Lung (tissue), 12 donors: ENCODE data around the gene GABRR1. TPM values are rescaled to one million over a fixed set of nuclear protein-coding genes. Genes with fewer than 3 reads are reported as not detected.
A peak's percentile ranks its signal among the peaks of the same experiment; 100 is the strongest.
"Not testable (repeated sequence)": the region's sequence is repeated elsewhere in the genome, so short reads cannot be mapped to it uniquely, and the experiment has no call there.

Experiments
- ATAC-seq: fragments of 200-7000 bp; cut with Tn5 transposase; one replicate; pipeline ENCODE4 v1.9.1; 2020; ENCODE audit warnings: moderate number of reproducible peaks; ENCODE audit not compliant: insufficient read depth, low FRiP score
- DNase-seq, 3 donors: peaks; one replicate each; pipeline ENCODE4 v3.0.0-alpha.2; 2013 to 2017
- H3K27ac ChIP-seq, 2 donors: one replicate each; pipeline ENCODE4 v1.5.1; 2013; ENCODE audit warnings: mild to moderate bottlenecking in 2 of 2, moderate library complexity in 2 of 2, control low read depth in 1 of 2, inconsistent platforms in 1 of 2, low read depth in 1 of 2, low read length in 1 of 2
- H3K27me3 ChIP-seq, 3 donors: one replicate each; pipeline ENCODE4 v1.5.1; 2013; ENCODE audit warnings: low read length in 2 of 3; ENCODE audit not compliant: control insufficient read depth in 3 of 3, insufficient read depth in 3 of 3
- H3K36me3 ChIP-seq, 4 donors: one replicate each; pipeline ENCODE4 v1.5.1; 2013; ENCODE audit warnings: low read length in 4 of 4, mild to moderate bottlenecking in 1 of 4, moderate library complexity in 1 of 4; ENCODE audit not compliant: control insufficient read depth in 4 of 4, insufficient read depth in 4 of 4
- H3K4me1 ChIP-seq, 5 donors: one replicate each; pipeline ENCODE4 v1.5.1; 2013; ENCODE audit warnings: low read length in 5 of 5, mild to moderate bottlenecking in 2 of 5, moderate library complexity in 1 of 5; ENCODE audit not compliant: control insufficient read depth in 5 of 5, insufficient read depth in 5 of 5
- H3K4me3 ChIP-seq: one replicate; pipeline ENCODE4 v1.5.1; 2013; ENCODE audit warnings: mild to moderate bottlenecking, control low read depth, moderate library complexity
- H3K9ac ChIP-seq, 2 donors: one replicate each; pipeline ENCODE4 v1.5.1; 2013; ENCODE audit warnings: low read length in 2 of 2, control low read depth in 1 of 2; ENCODE audit not compliant: insufficient read depth in 1 of 2
- H3K9me3 ChIP-seq, 4 donors: one replicate each; pipeline ENCODE4 v1.5.1; 2013; ENCODE audit warnings: low read length in 3 of 4, mild to moderate bottlenecking in 1 of 4, moderate library complexity in 1 of 4; ENCODE audit not compliant: control insufficient read depth in 4 of 4, insufficient read depth in 3 of 4
- CTCF ChIP-seq: IDR thresholded peaks from 2 replicates; pipeline ENCODE4 v1.5.1; 2012; ENCODE audit warnings: mild to moderate bottlenecking; ENCODE audit errors: control extremely low read depth, extremely low read depth
- WGBS, 2 donors: extraction: QIAGEN DNeasy Blood & Tissue Kit; methylation state at CpG; one replicate each; pipeline ENCODE4 v1.1.7; 2013; 5-methylcytosine and 5-hydroxymethylcytosine counted together
- polyA plus RNA-seq, 2 donors: library from polyadenylated mRNA; stranded (reverse); fragments of 200-250 nt; gene quantifications; one replicate each; pipeline ENCODE4 v1.2.1, GENCODE V29; 2013
- total RNA-seq, 2 donors: library from RNA; depleted of rRNA in 1 of 2; stranded (reverse); fragments of >200 nt in 1 of 2; gene quantifications; one replicate each; pipeline ENCODE4 v1.2.1, GENCODE V29; 2014 to 2021
- donor health status: control.
- donor health status: control.
- donor health status: Bipolar disorder and iron deficiency.
- donor health status: healthy.
- donor health status: DM: yes; HTN: yes; CAD: no.

Gene GABRR1
- total and polyA plus RNA-seq, 4 donors = not detected

- ATAC-seq = no peak
- DNase-seq = peak; percentile 39 to 82 (median 77)
- whole genome bisulfite sequencing, 2 donors = 9 to 12% methylated on average over 3 of the region's 3 CpGs
These were observed 25.6 kb upstream of the GABRR1 start for GRCh38 chr6:89242574-89243330.

GRCh38 chr6:89239338-89239737, 22.2 kb upstream of the GABRR1 start:
- Histone ChIP-seq H3K4me3 (no peak overlapping the region), H3K27ac (no peak overlapping the region), H3K9ac (no peak overlapping the region), H3K4me1 (no peaks in the 10 kb centered on the region), H3K9me3 (no peaks in the 10 kb centered on the region), H3K36me3 (no peaks in the 10 kb centered on the region), H3K27me3 (peaks cover 0 to 4% (median 0%) of the 10 kb centered on the region in 3 donors)
- WGBS, 2 donors = 49 to 51% methylated on average over 3 of the region's 3 CpGs
- no peak for DNase-seq
- no peak for TF ChIP-seq CTCF
- no peak for ATAC-seq

More at GRCh38 chr6:89242574-89243330, 25.6 kb upstream of the GABRR1 start:
- no peaks in the 10 kb centered on the region for H3K36me3 ChIP-seq
- peaks cover 0 to 4% (median 0%) of the 10 kb centered on the region in 3 donors for H3K27me3 ChIP-seq
- TF ChIP-seq CTCF = peak; percentile 22
- no peaks in the 10 kb centered on the region for H3K4me1 ChIP-seq
- no peak overlapping the region for H3K4me3 ChIP-seq
- H3K9ac ChIP-seq = no peak overlapping the region
- no peaks in the 10 kb centered on the region for H3K9me3 ChIP-seq
- no peak overlapping the region for H3K27ac ChIP-seq

- H3K36me3 ChIP-seq = no peaks in the 10 kb centered on the region
- H3K27ac ChIP-seq = no peak overlapping the region
- no peak for ATAC-seq
- H3K9ac ChIP-seq = no peak overlapping the region
- no peak overlapping the region for H3K4me3 ChIP-seq
- H3K9me3 ChIP-seq = no peaks in the 10 kb centered on the region
- no peaks in the 10 kb centered on the region for H3K4me1 ChIP-seq
- no peak for DNase-seq
- no peaks in the 10 kb centered on the region for H3K27me3 ChIP-seq
- no peak for TF ChIP-seq CTCF
These were observed 20.0 kb upstream of the GABRR1 start for GRCh38 chr6:89237158-89237557.

GRCh38 chr6:89233605-89234004, 16.4 kb upstream of the GABRR1 start:
- 50 to 73% methylated on average over 15 of the region's 15 CpGs for WGBS, 2 donors
- H3K27ac ChIP-seq, ATAC-seq, DNase-seq, H3K4me3 ChIP-seq, H3K36me3 ChIP-seq, H3K9ac ChIP-seq, H3K27me3 ChIP-seq, H3K9me3 ChIP-seq, H3K4me1 ChIP-seq: not testable (repeated sequence)
